Fibroblast of skin of back (primary cell): ENCODE measurements around the gene TRABD. TPM values are rescaled to one million over a fixed set of nuclear protein-coding genes. Genes with fewer than 3 reads are reported as not detected.
"Not testable (repeated sequence)": the region's sequence is repeated elsewhere in the genome, so short reads cannot be mapped to it uniquely, and the experiment has no call there.

ENCODE experiments used
- DNase-seq: peaks from one replicate; pipeline ENCODE4 v3.0.0-alpha.2; 2013
- polyA plus RNA-seq, 2 experiments: library from polyadenylated mRNA; unstranded; fragments of 120-200 nt; gene quantifications; one replicate each; pipeline ENCODE4 v1.2.1, GENCODE V29; 2013; ENCODE audit not compliant: insufficient read length in 2 of 2

The TRABD gene
- polyA plus RNA-seq (2013, experiment 1 of 2; ENCODE audit: insufficient read length): 32.7 TPM
- polyA plus RNA-seq (2013, experiment 2 of 2; ENCODE audit: insufficient read length): 19.5 TPM

DNA sequence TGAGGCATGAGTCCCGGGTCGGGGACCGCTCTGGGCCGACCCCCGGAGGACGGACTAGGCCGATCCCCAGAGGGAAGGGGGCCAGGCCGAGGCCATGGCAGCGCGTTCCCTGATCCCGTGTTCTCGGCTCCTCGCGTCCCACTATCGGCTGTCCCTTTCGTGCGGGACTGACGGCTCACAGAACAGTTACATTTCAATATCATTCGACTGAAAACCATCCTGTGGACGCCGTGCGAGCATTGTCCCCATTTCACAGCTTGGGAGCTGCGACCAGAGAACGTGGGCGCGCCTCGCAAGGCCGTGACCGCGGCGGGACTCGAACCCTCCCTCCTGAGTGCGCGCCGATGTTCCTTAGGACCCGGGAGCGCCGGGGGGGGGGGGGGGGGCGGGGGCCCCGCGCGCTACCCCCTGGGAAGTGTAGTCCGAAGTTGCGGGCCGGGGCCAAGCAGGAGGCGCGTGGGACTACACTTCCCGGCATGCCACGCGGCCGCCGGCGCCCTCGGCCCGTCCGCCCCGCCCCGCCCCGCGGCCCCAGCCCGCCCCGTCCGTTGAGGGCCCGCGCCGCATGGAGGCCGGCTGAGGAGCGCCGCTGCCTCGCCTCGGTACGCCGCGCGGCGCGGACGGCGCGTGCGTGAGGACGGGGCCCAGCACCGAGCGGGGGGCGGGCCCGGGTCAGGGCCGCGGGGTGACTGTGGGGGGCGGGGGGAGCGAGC, at the start of gene TRABD:
Gene TRABD, plus strand, starts transcription at position 539 of the 713 bp plus-strand sequence. CDS start 7,148 bp downstream, outside the sequence.
- peak; percentile 89 for DNase-seq

DNA sequence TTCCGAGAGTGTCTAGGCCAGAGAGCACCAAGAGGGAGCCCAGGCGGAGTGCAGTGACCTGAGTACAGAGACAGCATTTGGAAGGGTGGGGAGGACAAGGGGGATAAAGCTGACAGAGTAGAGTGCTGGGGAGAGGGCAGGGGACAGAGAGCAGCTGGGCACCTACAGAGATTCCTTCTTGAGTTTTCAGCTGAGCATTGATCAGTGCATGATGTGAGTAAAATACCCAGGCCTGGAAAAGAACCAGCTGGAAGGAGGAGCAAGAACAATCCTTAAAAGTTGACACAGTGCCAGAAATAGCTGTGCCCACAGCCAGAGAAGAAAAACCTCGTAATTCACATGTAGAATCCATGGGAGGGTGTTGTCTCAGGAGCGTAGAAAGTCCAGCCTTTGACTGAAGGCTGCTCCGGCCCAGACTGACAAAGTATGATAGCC, 49.1 kb upstream of the TRABD start:
- DNase-seq: no peak

DNA sequence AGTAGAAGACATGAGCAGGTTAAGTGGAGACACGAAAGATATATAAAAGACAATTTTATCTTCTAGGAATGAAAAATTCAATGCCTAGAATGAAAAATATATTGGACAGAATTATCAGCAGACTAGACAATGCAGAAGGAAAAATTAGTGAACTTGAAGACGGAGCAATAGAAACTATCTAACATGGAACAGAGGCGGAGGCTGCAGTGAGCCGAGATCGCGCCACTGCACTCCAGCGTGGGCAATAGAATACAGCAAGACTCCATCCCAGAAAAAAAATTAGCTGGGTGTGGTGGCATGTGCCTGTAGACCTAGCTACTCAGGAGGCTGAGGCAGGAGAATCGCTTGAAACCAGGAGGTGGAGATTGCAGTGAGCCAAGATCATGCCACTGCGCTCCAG, 48.4 kb upstream of the TRABD start:
- not testable (repeated sequence) for DNase-seq

DNA sequence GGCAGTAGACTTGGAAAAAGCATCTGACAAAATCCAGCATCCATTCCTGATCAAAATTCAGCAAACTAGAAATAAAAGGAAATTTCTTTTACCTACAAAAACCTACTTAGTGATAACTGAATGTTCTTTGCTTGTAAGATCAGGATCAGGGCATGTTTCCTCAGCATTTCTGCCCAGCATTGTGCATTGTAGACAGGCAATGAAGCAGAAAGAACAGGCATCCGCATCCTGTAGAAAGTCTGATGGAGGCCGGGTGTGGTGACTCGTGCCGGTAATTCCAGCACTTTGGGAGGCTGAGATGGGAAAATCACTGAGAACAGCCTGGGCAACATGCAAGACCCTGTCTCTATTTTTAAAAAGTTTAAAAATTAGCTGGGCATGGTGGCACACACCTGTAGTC, 47.7 kb upstream of the TRABD start:
- DNase-seq: no peak

GRCh38 chr22:50138988-50139387, 46.7 kb upstream of the TRABD start:
- DNase-seq: no peak

DNA sequence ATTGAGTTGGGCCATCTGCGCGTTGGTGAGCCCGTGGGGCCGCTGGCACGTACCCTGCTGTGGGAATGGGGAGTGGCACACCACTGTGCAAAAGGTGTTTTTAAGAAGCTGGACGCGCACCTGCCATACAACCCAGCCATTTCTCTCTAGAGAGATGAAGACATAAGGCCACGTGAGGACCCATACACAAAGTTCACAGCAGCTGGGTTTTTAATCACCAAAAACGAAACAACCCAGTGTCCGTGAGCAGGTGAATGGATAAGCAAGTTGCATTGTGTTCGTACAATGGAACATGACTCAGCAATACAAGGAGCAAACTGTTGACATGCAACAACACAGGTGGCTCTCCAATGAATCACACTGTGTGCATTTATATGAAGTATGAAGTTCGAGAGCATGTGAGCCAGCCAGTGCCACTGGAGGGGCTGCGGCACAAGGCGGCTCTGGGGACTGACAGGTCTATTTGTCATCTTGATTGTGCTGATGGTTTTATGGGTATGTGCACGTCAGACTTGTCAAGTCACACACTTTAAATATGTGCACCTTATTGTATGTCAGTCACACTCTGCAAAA, 45.8 kb upstream of the TRABD start:
- DNase-seq: no peak

- no peak for DNase-seq
These were observed 45.1 kb upstream of the TRABD start for GRCh38 chr22:50140615-50141014.

DNA sequence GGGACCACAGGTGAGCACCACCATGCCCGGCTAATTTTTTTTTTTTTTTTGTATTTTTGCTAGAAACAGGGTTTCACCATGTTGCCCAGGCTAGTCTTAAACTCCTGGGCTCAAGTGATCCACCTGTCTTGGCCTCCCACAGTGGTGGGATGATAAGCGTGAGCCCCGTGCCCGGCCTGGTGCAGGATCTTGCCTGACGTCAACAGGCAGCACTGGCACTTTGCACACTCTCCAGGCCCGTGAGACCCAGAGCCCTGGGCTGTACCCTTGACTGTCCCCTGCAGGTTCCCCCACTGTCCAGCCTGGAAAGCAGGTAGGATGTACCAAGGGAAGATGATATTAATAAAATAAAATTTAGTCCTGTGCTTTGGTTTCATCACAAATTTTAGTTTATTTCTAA, 44.3 kb upstream of the TRABD start:
- no peak for DNase-seq

- no peak for DNase-seq
These were observed 43.8 kb upstream of the TRABD start for GRCh38 chr22:50141891-50142363.

DNA sequence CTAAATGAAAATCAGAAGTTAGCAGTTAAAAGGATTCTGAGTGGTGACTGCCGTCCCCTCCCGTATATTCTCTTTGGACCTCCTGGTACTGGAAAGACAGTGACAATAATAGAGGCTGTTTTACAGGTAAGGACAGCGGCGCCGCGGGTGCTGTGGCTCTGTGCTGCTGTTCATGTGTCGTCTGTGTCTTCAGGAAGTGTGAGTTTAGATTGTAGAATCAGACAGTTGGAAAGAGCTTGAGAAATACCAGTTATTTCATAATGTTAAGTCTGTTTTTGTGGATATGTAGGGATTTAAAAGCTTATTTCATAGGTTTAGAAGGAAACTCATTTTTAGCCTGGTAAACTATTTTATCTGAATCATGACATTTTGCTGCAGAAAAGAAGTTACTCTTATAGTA, 42.6 kb upstream of the TRABD start:
- no peak for DNase-seq

DNA sequence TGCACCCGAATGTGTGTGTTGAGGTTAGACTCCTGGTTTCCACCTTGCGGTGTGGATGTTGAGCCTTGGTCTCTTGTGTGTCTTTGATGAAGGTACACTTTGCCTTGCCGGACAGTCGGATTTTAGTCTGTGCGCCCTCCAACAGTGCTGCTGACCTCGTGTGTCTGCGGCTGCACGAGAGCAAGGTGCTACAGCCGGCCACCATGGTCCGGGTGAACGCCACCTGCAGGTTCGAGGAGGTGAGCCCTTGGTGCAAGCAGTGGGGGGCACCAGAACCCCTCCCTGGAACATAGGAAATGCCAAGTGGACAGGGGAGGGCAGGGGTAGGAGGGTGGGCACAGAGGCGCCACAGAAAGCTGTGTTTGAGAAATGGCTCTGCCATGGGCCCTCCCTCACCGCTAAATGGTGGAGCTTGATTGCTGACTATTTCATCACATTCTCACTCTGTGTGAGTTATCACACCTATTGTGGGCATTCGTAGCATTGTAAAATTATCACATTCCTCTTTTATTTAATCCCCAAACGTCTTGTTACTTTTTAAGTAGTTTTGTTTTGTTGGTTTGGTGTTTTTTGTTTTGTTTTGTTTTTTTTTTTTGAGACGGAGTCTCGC, 41.6 kb upstream of the TRABD start:
- DNase-seq: no peak

GRCh38 chr22:50145721-50146438, 39.8 kb upstream of the TRABD start:
- DNase-seq: no peak

- DNase-seq: peak; percentile 61
These were observed 39.1 kb upstream of the TRABD start for GRCh38 chr22:50146439-50147238.

DNA sequence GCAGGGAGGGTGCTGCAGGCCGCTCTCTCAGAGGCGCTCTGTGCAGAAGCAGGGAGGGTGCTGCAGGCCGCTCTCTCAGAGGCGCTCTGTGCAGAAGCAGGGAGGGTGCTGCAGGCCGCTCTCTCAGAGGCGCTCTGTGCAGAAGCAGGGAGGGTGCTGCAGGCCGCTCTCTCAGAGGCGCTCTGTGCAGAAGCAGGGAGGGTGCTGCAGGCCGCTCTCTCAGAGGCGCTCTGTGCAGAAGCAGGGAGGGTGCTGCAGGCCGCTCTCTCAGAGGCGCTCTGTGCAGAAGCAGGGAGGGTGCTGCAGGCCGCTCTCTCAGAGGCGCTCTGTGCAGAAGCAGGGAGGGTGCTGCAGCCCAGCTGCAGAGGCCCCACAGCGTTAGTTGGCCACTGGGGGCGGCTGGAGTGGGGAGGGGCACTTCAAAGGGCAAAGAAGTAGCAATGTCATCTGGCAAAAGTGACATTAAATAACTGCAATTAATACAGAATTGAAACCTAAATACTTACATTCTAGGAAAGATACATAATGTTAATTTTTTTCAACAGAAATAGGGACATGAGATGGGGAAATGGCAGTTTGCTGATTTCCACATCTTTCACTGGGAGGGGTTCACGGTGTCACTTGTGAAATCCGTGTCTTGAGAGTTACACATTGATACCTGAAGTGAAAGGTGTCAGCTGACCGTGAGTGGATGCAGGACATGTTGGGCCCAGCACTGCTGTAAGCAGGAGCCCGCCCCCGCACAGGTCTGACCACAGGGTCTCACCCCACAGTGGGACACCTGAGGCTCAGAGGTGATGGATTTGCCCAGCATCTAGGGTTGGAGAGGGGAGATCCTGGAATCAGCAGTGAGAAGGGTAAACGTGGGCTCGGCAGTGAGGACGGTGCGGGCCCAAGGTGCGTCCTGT, 38.2 kb upstream of the TRABD start:
- not testable (repeated sequence) for DNase-seq

DNA sequence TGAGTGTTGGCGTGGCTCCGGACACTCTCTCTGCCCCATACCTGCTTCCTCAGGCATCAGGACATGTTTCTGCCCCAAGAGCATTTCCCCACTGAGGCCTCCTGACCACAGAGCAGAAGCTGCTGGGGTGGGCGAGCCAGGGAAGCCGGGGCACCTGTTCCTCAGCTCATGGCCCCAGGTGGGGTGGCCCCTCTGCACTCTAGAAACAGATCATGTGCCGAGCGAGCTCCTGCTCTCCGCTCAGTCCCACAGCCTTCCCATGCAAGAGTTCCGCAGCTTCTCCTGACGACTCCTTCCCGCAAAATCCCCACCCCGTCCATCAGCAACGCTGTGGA, 37.6 kb upstream of the TRABD start:
- no peak for DNase-seq

DNA sequence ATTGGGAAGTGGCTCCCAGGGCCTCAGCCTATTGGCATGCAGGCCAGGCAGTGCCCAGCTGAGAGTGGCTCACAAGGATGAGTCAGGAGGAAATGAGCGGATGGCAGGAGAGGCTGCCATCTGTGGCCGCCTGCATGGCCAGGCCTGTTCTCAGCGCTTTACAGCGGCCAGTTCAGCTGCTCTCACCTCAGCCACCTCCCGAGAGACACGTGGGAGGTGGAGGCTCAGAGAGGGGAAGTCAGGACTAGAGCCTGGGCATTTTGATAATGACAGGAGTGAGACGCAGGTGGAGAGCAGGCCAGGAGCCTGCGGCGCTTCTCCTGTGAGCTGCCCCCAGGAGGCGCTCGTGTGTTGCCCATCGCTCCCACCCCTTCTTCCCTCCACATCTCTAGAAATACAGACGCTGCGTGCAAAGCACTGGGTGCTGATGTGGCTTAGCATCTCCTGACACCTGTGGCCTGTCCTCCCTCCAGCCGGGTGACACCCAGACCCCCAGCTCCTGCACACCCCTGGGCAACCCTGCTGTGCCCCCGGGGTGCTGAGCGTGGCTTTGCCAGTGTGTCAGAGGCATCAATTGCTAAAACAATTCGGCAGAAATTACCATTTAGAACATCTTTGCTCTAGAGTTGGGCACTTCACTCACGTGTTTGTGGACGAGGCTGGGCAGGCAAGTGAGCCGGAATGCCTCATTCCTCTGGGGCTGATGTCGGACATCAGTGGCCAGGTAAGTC, 36.6 kb upstream of the TRABD start:
- DNase-seq: peak; percentile 47

- no peak for DNase-seq
These were observed 35.3 kb upstream of the TRABD start for GRCh38 chr22:50150161-50151129.

- no peak for DNase-seq
These were observed 33.9 kb upstream of the TRABD start for GRCh38 chr22:50151571-50152537.
